Measurements from ENCODE around the gene PLVAP. TPM values are rescaled to one million over a fixed set of nuclear protein-coding genes. Genes with fewer than 3 reads are reported as not detected.
A peak's percentile ranks its signal among the peaks of the same experiment; 100 is the strongest.

PLVAP gene
- total RNA-seq, 2 experiments from 2014 or later, result 0.68 TPM; not detected in 1

DNA sequence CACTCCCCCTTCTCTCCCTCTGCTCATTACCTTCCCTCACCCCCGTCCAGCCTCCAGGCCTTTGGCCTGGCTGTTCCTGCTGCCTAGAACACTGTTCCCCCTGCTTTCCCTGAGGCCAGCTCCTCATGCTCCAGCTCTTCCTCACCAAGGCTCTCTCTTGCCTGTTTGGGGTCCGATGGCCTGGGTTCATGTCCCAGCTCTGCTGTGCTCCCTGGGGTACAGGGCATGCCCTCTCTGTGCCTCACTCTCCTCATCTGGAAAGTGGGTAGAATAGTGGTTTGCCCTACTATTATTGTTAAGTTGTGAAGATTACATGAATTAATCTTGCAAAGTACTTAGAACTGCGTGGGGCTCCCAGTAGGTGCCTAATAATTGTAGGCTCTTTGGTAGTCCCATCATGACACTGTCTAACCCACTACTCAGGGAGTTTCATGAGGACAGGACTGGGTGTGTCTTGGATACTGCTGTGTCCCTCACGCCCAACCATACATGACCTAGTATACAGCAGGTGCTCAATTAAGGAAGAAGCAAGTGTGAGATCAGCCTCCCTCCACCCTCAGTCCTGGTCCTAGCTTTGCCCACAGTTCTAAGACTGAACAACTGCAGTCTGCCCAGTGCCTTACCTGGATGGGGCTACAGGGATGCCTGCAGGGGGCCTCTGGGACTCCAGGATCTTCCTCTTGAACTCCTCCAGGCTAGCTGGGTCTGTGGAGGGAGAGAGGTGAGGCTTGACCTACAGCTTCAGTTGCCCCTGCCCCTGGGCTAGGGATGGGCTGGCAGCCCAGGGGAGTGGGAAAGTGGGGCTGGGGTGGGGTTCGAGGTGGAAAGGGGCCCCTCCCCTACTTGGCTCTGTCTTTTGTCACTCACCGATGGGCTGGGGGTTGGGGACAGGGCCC lies 17.0 kb downstream of the PLVAP start:
- POLR2A ChIA-PET, result no interaction called here
- no peak overlapping the region for H3K27ac Mint-ChIP-seq
- H3K36me3 Mint-ChIP-seq, result no peaks in the 10 kb centered on the region

GRCh38 chr19:17358395-17358794 lies 18.7 kb downstream of the PLVAP start:
- no peak overlapping the region for H3K4me3 Mint-ChIP-seq
- no peak for ATAC-seq (ENCODE audit: low read depth)

More for the DNA sequence above, 17.0 kb downstream of the PLVAP start:
- no peak overlapping the region for H3K4me3 Mint-ChIP-seq
- H3K27me3 Mint-ChIP-seq, result peaks cover 10% of the 10 kb centered on the region
- ATAC-seq (ENCODE audit: low read depth) (no peak), DNase-seq (no peak)
- H3K4me1 Mint-ChIP-seq, result no peaks in the 10 kb centered on the region
- H3K9me3 Mint-ChIP-seq, result no peaks in the 10 kb centered on the region

GRCh38 chr19:17357724-17358123 lies 19.4 kb downstream of the PLVAP start:
- DNase-seq, result no peak
- no peak for ATAC-seq (ENCODE audit: low read depth)
- H3K36me3 Mint-ChIP-seq, result no peaks in the 10 kb centered on the region
- H3K4me1 Mint-ChIP-seq, result no peaks in the 10 kb centered on the region
- H3K4me3 Mint-ChIP-seq, result no peak overlapping the region
- no peak overlapping the region for H3K27ac Mint-ChIP-seq
- peaks cover 5% of the 10 kb centered on the region for H3K27me3 Mint-ChIP-seq
- no peaks in the 10 kb centered on the region for H3K9me3 Mint-ChIP-seq
- POLR2A ChIA-PET, result no interaction called here

More at GRCh38 chr19:17358395-17358794, 18.7 kb downstream of the PLVAP start:
- Mint-ChIP-seq H3K4me1 (no peaks in the 10 kb centered on the region), H3K36me3 (no peaks in the 10 kb centered on the region), H3K27me3 (peaks cover 8% of the 10 kb centered on the region), H3K27ac (no peak overlapping the region), H3K9me3 (no peaks in the 10 kb centered on the region)
- DNase-seq, result no peak
- POLR2A ChIA-PET, result no interaction called here

DNA sequence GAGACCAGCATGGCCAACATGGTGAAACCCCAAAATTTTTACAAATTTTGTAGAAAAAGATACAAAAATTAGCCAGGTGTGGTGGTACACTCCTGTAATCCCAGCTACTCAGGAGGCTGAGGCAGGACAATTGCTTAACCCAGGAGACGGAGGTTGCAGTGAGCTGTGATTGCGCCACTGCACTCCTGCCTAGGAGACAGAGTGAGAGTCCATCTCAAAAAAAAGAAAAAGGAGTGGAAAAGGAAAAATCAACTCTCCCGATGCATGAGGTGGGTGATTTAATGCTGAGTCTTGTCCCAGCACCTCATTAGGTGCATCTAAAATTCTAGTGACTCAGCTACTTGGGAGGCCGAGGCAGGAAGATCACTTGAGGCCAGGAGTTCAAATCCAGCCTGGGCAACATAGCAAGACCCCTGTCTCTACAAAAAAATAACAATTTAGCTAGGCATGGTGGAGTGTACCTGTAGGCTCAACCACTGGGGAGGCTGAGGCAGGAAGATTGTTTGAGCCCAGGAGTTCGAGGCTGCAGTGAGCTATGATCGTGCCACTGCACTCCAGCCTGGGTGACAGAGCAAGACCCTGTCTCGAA lies 20.0 kb downstream of the PLVAP start:
- H3K27me3 Mint-ChIP-seq, result peaks cover 2% of the 10 kb centered on the region
- no peak overlapping the region for H3K27ac Mint-ChIP-seq
- no peaks in the 10 kb centered on the region for H3K9me3 Mint-ChIP-seq
- no peak overlapping the region for H3K4me3 Mint-ChIP-seq
- ATAC-seq (ENCODE audit: low read depth) (no peak), DNase-seq (no peak)
- no peaks in the 10 kb centered on the region for H3K4me1 Mint-ChIP-seq
- POLR2A ChIA-PET, result no interaction called here
- no peaks in the 10 kb centered on the region for H3K36me3 Mint-ChIP-seq

DNA sequence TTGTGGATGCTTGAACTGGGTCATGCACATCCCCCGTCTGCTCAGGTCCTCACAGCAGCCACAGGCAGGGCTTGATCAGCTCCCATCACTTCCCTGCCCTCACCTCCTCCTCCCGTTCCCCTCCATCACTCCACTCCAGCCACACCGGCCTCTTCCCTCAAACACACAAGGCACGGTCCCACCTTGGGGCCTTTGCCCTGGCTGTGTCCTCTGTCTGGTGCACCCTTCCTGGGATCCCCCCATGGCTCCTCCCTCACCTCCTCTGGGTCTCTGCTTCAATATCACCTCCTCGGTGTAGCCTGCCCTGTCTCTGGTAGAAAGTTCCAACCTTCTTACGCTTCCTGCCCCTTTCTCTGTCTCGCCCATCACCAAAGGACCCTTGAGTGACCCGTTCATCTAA lies 23.8 kb downstream of the PLVAP start:
- Mint-ChIP-seq H3K9me3 (no peaks in the 10 kb centered on the region), H3K4me3 (no peak overlapping the region), H3K27me3 (peaks cover 29% of the 10 kb centered on the region), H3K4me1 (peaks cover 16% of the 10 kb centered on the region), H3K36me3 (no peaks in the 10 kb centered on the region), H3K27ac (no peak overlapping the region)
- POLR2A ChIA-PET, result no interaction called here
- ATAC-seq (ENCODE audit: low read depth), result no peak
- no peak for DNase-seq

DNA sequence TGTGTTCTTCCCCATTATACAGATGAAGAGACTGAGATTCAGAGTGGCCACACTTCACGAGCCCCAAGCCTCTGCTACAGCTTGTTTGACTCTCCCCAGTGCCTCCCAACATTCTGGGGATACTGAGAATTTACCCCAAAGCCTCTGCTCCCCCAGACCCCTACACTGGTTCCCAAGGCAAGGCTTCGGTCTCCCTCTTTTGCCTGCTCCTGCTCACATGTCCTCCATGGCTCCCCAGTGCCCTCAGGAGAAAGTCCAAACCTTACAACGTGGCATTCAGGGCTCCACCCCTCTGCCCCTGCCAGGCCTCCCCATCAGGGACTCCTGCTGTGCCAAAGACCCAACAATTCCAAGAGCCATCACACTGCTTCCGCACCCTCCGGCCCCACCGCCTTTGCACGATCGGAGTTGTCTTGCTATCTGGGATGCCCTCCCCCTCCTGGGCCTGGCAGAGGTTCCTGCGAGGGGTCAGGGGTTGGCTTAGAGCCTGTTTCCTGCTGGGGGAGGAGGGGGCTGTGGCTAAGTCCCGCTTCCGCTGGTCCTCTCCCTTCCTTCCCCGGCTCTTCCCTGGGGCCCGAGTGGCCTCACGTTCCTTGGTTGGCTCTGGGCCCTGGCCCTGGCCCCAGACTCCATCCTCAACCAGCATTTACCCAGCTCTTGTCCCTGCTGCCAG lies 24.4 kb downstream of the PLVAP start:
- H3K9me3 Mint-ChIP-seq, result no peaks in the 10 kb centered on the region
- peaks cover 16% of the 10 kb centered on the region for H3K4me1 Mint-ChIP-seq
- no peaks in the 10 kb centered on the region for H3K36me3 Mint-ChIP-seq
- ATAC-seq (ENCODE audit: low read depth) (no peak), DNase-seq (no peak)
- H3K27me3 Mint-ChIP-seq, result peaks cover 32% of the 10 kb centered on the region
- POLR2A ChIA-PET, result no interaction called here
- H3K27ac Mint-ChIP-seq, result no peak overlapping the region
- no peak overlapping the region for H3K4me3 Mint-ChIP-seq

DNA sequence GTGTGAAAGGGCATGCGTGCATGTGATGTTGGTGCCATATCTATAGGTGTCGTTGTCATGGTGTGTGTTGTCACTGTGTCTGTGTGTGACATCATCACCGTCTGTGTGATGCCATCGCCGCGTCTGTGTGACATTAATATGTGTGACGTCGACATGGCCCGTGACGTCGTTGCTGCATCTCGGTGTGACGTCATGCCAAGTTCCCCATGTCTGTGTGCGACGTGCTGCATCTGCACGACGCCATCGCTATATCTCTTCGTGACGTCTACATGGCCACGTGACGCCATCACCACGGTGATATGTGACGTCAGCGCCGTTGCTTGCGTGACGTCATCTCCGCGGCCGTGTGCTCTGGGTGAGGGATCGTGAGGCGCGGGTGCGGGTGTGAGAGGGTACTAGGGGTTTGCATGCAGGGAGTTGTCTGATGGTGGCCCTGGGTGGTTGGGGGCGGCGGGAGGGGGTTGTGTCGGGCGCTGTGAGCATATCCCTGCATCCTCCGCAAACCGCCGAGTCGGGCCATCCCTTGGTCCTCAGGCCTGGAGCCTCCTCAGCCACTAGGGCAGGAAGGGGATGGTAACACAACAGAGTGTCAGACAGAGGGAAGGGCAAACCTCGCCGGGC lies 25.2 kb downstream of the PLVAP start:
- Mint-ChIP-seq H3K27me3 (peaks cover 32% of the 10 kb centered on the region), H3K36me3 (no peaks in the 10 kb centered on the region), H3K9me3 (no peaks in the 10 kb centered on the region), H3K4me3 (peak overlapping the region; percentile 39), H3K27ac (peak overlapping the region; percentile 42), H3K4me1 (peaks cover 19% of the 10 kb centered on the region)
- ATAC-seq (ENCODE audit: low read depth) (no peak), DNase-seq (no peak)
- POLR2A ChIA-PET, result no interaction called here

DNA sequence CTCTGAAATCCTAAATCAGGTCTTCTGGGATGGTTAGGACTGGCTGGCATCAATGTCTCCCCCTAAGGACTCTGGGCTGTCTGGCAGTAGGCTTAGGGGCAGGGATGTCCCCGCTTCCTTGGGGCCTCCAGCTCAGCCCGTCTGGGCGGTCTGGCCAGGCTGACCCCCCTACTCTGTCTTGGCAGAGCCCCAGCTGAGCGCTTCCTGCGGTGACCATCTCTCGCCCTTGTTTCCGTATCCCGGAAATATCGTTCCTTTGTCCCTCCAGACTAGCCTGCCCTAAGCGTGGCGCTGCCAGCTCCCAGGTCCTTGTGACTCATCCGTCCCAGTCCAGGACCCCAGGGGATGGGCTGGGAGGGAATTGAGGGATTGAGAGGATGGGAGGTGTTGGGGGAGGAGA lies 28.4 kb downstream of the PLVAP start:
- POLR2A ChIA-PET, result interaction anchor here (0.6 to 0.7 kb wide), 2 partner anchors 11 to 42 kb away, joined by 3 read pairs; no protein-coding TSS in a partner anchor
- H3K4me1 Mint-ChIP-seq, result peaks cover 28% of the 10 kb centered on the region
- no peaks in the 10 kb centered on the region for H3K9me3 Mint-ChIP-seq
- ATAC-seq (ENCODE audit: low read depth) (no peak), DNase-seq (no peak)
- H3K27me3 Mint-ChIP-seq, result peaks cover 32% of the 10 kb centered on the region
- no peaks in the 10 kb centered on the region for H3K36me3 Mint-ChIP-seq
- H3K27ac Mint-ChIP-seq, result no peak overlapping the region
- peak overlapping the region; percentile 39 for H3K4me3 Mint-ChIP-seq

GRCh38 chr19:17347877-17348276 lies 29.3 kb downstream of the PLVAP start:
- Mint-ChIP-seq H3K4me3 (no peak overlapping the region), H3K4me1 (peaks cover 28% of the 10 kb centered on the region), H3K9me3 (no peaks in the 10 kb centered on the region), H3K36me3 (no peaks in the 10 kb centered on the region), H3K27ac (no peak overlapping the region), H3K27me3 (peaks cover 32% of the 10 kb centered on the region)
- POLR2A ChIA-PET, result no interaction called here
- DNase-seq (no peak), ATAC-seq (ENCODE audit: low read depth) (no peak)

- no peak overlapping the region for H3K27ac Mint-ChIP-seq
- no peaks in the 10 kb centered on the region for H3K9me3 Mint-ChIP-seq
- peaks cover 28% of the 10 kb centered on the region for H3K4me1 Mint-ChIP-seq
- DNase-seq (no peak), ATAC-seq (ENCODE audit: low read depth) (no peak)
- POLR2A ChIA-PET, result interaction anchor here (1.2 kb wide), 1 partner anchor 35 kb away, joined by 4 read pairs; no protein-coding TSS in a partner anchor
- H3K4me3 Mint-ChIP-seq, result no peak overlapping the region
- peaks cover 32% of the 10 kb centered on the region for H3K27me3 Mint-ChIP-seq
- H3K36me3 Mint-ChIP-seq, result no peaks in the 10 kb centered on the region
These were observed 29.8 kb downstream of the PLVAP start for GRCh38 chr19:17347361-17347760.

- POLR2A ChIA-PET, result interaction anchor here (0.7 to 1.2 kb wide), 3 partner anchors 37 to 73 kb away, joined by 3 to 4 read pairs (median 4); no protein-coding TSS in a partner anchor
- peak overlapping the region; percentile 70 for H3K27ac Mint-ChIP-seq
- DNase-seq (peak; percentile 88), ATAC-seq (ENCODE audit: low read depth) (peak; percentile 95)
- H3K4me3 Mint-ChIP-seq, result no peak overlapping the region
- H3K36me3 Mint-ChIP-seq, result no peaks in the 10 kb centered on the region
- peaks cover 27% of the 10 kb centered on the region for H3K27me3 Mint-ChIP-seq
- no peaks in the 10 kb centered on the region for H3K9me3 Mint-ChIP-seq
- peaks cover 20% of the 10 kb centered on the region for H3K4me1 Mint-ChIP-seq
These were observed 31.0 kb downstream of the PLVAP start for GRCh38 chr19:17346109-17346671.

DNA sequence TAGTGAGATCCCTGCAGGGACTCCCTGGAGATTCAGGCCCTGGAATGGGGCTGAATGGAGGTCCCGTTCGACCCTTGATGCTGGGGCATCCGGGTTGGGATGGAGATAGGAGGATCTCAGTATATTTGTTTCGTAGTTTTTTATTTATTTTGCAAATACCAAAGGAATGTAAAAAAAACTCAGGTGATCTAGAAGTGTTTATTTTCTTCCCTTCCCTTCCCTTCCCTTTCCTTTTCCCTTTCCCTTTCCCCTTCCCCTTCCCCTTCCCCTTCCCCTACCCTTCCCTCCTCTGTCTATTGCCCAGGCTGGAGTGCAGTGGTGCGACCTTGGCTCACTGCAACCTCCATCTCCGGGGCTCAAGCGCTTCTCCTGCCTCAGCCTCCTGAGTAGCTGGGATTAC lies 35.3 kb downstream of the PLVAP start:
- no peak overlapping the region for H3K27ac Mint-ChIP-seq

DNA sequence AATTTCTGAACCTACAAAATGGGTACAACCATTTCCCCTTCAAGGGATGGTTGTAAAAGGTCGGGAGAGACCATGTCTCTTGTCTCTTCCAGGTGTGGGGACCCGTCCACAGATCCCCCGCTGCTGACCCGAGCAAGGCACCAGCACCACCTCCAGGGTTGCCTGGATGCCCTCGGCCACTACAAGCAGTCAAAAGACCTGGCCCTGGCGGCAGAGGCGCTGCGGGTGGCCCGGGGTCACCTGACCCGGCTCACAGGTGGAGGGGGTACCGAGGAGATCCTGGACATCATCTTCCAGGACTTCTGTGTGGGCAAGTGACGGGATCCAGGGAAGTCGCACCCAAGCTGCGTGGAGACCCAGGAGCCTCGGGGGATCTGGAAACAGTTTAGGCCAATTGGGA lies 35.8 kb downstream of the PLVAP start:
- no peak overlapping the region for H3K27ac Mint-ChIP-seq
- POLR2A ChIA-PET, result no interaction called here
- no peaks in the 10 kb centered on the region for H3K36me3 Mint-ChIP-seq
- H3K4me1 Mint-ChIP-seq, result peaks cover 16% of the 10 kb centered on the region
- ATAC-seq (ENCODE audit: low read depth) (no peak), DNase-seq (no peak)
- no peaks in the 10 kb centered on the region for H3K9me3 Mint-ChIP-seq
- H3K4me3 Mint-ChIP-seq, result no peak overlapping the region
- no peaks in the 10 kb centered on the region for H3K27me3 Mint-ChIP-seq

More for the DNA sequence above, 35.3 kb downstream of the PLVAP start:
- H3K4me3 Mint-ChIP-seq, result no peak overlapping the region
- POLR2A ChIA-PET, result interaction anchor here (0.5 kb wide), 1 partner anchor 13 kb away, joined by 3 read pairs; no protein-coding TSS in a partner anchor
- no peak for DNase-seq
- H3K9me3 Mint-ChIP-seq, result no peaks in the 10 kb centered on the region
- ATAC-seq (ENCODE audit: low read depth), result no peak
- no peaks in the 10 kb centered on the region for H3K36me3 Mint-ChIP-seq
- peaks cover 16% of the 10 kb centered on the region for H3K4me1 Mint-ChIP-seq
- no peaks in the 10 kb centered on the region for H3K27me3 Mint-ChIP-seq

Measured in activated naive CD8-positive, alpha-beta T cell treated with anti-CD3 and anti-CD28 coated beads, Interleukin-2, amount 10 ng/mL, durations not matched to agents 7 days and 5 days (primary cell).